Measurements from ENCODE around the gene USP34. TPM values are rescaled to one million over a fixed set of nuclear protein-coding genes. Genes with fewer than 3 reads are reported as not detected.

The USP34 gene
- total and polyA plus RNA-seq, 2 of the 8 experiments (the other 6 are each of a cell fraction or from before 2014, with no cell fraction given), result 56.7 to 91.7 TPM

GRCh38 chr2:61436092-61436491 is 34.8 kb downstream of the USP34 start (continued):
- no peak for TF ChIP-seq RXRA (IDR thresholded peaks at IDR 0.05; ENCODE audit: insufficient read depth, low read depth, low read length)

All from H1 (cell line).